ENCODE results near the gene BCAR1. TPM values are rescaled to one million over a fixed set of nuclear protein-coding genes. Genes with fewer than 3 reads are reported as not detected.

The BCAR1 gene
- total and polyA plus RNA-seq, 2 of the 13 experiments (the other 11 are each of a cell fraction or from before 2014, with no cell fraction given): 48.1 to 51.7 TPM

DNA sequence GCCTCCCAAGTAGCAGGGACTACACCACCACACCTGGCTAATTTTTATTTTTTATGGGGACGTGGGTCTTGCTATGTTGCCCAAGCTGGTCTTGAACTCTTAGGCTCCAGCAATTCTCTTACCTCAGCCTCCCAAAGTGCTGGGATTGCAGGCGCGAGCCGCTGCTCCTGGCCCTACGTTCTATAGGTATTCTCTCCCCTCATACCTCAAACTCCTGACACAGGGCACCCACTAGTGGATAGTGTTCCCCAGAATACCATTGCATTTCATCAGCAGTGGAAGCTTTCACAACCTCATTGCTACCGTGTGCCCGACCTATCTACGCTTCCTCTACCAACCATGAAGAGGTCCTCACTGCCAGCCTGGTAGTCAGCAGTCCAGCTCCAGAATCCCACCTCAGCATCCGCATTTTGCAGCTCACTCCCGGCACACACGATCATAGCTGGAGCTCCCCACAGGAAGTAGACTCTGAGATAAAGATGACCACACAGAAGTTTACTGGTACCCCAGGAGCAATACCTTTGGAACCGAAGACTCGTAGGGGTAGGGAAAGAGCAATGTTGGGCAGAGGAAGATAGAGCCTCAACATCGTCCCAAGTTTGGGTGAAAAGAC, 53.8 kb downstream of the BCAR1 start:
- no peak overlapping the region for H3K9ac ChIP-seq (ENCODE audit: insufficient read depth, low read depth, low read length)
- no peak for FAIRE-seq
- POLR2A ChIA-PET: interaction anchor here (1.5 kb wide), 1 partner anchor 53 kb away, joined by 5 read pairs; no protein-coding TSS in a partner anchor
- no peak for DNase-seq (ENCODE audit: low spot score)
- H4K20me1 ChIP-seq (ENCODE audit: insufficient read depth, low read length): no peaks in the 10 kb centered on the region
- peaks cover 11 to 51% of the 10 kb centered on the region in 2 experiments for H3K27me3 ChIP-seq (ENCODE audit: control insufficient read depth in 1 of 2, insufficient read depth in 2 of 2, low read length in 2 of 2)
- in situ Hi-C loops (cut with HindIII; ENCODE audit: extremely low pct_ligation_motif_present, low pct_unique_long_range_greater_than_20kb): loop anchor here (5.0 to 25.0 kb wide), 2 partner anchors 190 to 565 kb away; no protein-coding TSS in a partner anchor
- H3K79me2 ChIP-seq (ENCODE audit: insufficient read depth, low read length): no peaks in the 10 kb centered on the region
- CTCF ChIA-PET (ENCODE audit: low intra/inter-chr PET ratio, low total read pairs): interaction anchor here (1.2 to 3.0 kb wide), 2 partner anchors 205 to 267 kb away, joined by 3 to 32 read pairs; partner anchors contain the start of gene TMEM170A
- TF ChIP-seq SMC3 (IDR thresholded peaks at IDR 0.05; ENCODE audit: low read length) (0 out of 2 replicates have a peak, but pooled peaks have one; percentile 4), POLR2AphosphoS5 (IDR thresholded peaks at IDR 0.05; ENCODE audit: low read depth, low read length) (no peak), XRCC5 (optimal IDR thresholded peaks at IDR 0.05; ENCODE audit: low read length) (peak; percentile 14), ZNF552 (CRISPR knock-in tag; IDR thresholded peaks at IDR 0.05; ENCODE audit: borderline replicate concordance) (no peak), SMAD1 (CRISPR knock-in tag; IDR thresholded peaks at IDR 0.05; ENCODE audit: borderline replicate concordance, low read depth) (0 out of 2 replicates have a peak, but pooled peaks have one; percentile 9), CTCF (CRISPR knock-in tag; IDR thresholded peaks at IDR 0.05) (peak; percentile 43), JDP2 (CRISPR knock-in tag; IDR thresholded peaks at IDR 0.05; ENCODE audit: borderline replicate concordance) (no peak), NFYB (CRISPR knock-in tag; IDR thresholded peaks at IDR 0.05) (0 out of 2 replicates have a peak, but pooled peaks have one; percentile 6), GABPA (IDR thresholded peaks at IDR 0.05; ENCODE audit: low read depth, low read length) (no peak), GABPA (CRISPR knock-in tag; IDR thresholded peaks at IDR 0.05; ENCODE audit: low read depth) (peak; percentile 13; the same call in 1 of the 2 replicates), STAG1 (CRISPR knock-in tag; IDR thresholded peaks at IDR 0.05) (peak; percentile 37)
- TF ChIP-seq, protein P1, sequence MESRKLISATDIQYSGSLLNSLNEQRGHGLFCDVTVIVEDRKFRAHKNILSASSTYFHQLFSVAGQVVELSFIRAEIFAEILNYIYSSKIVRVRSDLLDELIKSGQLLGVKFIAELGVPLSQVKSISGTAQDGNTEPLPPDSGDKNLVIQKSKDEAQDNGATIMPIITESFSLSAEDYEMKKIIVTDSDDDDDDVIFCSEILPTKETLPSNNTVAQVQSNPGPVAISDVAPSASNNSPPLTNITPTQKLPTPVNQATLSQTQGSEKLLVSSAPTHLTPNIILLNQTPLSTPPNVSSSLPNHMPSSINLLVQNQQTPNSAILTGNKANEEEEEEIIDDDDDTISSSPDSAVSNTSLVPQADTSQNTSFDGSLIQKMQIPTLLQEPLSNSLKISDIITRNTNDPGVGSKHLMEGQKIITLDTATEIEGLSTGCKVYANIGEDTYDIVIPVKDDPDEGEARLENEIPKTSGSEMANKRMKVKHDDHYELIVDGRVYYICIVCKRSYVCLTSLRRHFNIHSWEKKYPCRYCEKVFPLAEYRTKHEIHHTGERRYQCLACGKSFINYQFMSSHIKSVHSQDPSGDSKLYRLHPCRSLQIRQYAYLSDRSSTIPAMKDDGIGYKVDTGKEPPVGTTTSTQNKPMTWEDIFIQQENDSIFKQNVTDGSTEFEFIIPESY (CRISPR knock-in tag; IDR thresholded peaks at IDR 0.05): peak; percentile 23; the same call in 1 of the 2 replicates
- TF ChIP-seq, protein P2, sequence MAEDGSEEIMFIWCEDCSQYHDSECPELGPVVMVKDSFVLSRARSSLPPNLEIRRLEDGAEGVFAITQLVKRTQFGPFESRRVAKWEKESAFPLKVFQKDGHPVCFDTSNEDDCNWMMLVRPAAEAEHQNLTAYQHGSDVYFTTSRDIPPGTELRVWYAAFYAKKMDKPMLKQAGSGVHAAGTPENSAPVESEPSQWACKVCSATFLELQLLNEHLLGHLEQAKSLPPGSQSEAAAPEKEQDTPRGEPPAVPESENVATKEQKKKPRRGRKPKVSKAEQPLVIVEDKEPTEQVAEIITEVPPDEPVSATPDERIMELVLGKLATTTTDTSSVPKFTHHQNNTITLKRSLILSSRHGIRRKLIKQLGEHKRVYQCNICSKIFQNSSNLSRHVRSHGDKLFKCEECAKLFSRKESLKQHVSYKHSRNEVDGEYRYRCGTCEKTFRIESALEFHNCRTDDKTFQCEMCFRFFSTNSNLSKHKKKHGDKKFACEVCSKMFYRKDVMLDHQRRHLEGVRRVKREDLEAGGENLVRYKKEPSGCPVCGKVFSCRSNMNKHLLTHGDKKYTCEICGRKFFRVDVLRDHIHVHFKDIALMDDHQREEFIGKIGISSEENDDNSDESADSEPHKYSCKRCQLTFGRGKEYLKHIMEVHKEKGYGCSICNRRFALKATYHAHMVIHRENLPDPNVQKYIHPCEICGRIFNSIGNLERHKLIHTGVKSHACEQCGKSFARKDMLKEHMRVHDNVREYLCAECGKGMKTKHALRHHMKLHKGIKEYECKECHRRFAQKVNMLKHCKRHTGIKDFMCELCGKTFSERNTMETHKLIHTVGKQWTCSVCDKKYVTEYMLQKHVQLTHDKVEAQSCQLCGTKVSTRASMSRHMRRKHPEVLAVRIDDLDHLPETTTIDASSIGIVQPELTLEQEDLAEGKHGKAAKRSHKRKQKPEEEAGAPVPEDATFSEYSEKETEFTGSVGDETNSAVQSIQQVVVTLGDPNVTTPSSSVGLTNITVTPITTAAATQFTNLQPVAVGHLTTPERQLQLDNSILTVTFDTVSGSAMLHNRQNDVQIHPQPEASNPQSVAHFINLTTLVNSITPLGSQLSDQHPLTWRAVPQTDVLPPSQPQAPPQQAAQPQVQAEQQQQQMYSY (CRISPR knock-in tag; IDR thresholded peaks at IDR 0.05): peak; percentile 97
- H3K4me3 ChIP-seq (replicated peaks in 1 of 3; ENCODE audit: insufficient read depth in 1 of 3, low read depth in 2 of 3, low read length in 3 of 3): peak overlapping the region in 1 of 3 experiments; percentile 64; a peak in 2 of 6 replicates
- intact Hi-C loops (cut with micrococcal nuclease; ENCODE audit: unreplicated experiment): loop anchor here (5.0 kb wide), 1 partner anchor 35 kb away; no protein-coding TSS in a partner anchor
- H3K4me1 ChIP-seq (ENCODE audit: insufficient read depth, low read length): peaks cover 25% of the 10 kb centered on the region
- peak; percentile 30 for ATAC-seq
- H2AFZ ChIP-seq (ENCODE audit: low read length): no peak overlapping the region
- peak overlapping the region; percentile 79 for H3K4me2 ChIP-seq (ENCODE audit: low read depth, low read length)
- no peak overlapping the region for H3K27ac ChIP-seq (ENCODE audit: extremely low read length, insufficient read depth, low read length)
- no peaks in the 10 kb centered on the region for H3K36me3 ChIP-seq (replicated peaks in 1 of 2; ENCODE audit: control insufficient read depth in 1 of 2, insufficient read depth in 2 of 2, low read length in 2 of 2)
- 14% methylated on average over 14 of the region's 14 CpGs for WGBS (ENCODE audit: low lambda C conversion rate)
- H3K9me3 ChIP-seq (ENCODE audit: low read length): no peaks in the 10 kb centered on the region
- BruUV-seq (replicated peaks): no TSS peak

Data from HepG2 (cell line).